GM19238 (cell line): ENCODE data around the gene CD164.

Experiments
- DNase-seq: peaks from one replicate; pipeline ENCODE4 v3.0.0; 2011; ENCODE audit warnings: low spot score; ENCODE audit not compliant: insufficient read length

CD164 gene

GRCh38 chr6:109381747-109382575 lies at the start of gene CD164:
TSS of gene CD164 (minus strand) at chr6:109382467. CDS start at chr6:109382378, 89 bp downstream.
- peak; percentile 88 for DNase-seq

- no peak for DNase-seq
These were observed 47.2 kb upstream of the CD164 start for GRCh38 chr6:109429496-109429895.

DNA sequence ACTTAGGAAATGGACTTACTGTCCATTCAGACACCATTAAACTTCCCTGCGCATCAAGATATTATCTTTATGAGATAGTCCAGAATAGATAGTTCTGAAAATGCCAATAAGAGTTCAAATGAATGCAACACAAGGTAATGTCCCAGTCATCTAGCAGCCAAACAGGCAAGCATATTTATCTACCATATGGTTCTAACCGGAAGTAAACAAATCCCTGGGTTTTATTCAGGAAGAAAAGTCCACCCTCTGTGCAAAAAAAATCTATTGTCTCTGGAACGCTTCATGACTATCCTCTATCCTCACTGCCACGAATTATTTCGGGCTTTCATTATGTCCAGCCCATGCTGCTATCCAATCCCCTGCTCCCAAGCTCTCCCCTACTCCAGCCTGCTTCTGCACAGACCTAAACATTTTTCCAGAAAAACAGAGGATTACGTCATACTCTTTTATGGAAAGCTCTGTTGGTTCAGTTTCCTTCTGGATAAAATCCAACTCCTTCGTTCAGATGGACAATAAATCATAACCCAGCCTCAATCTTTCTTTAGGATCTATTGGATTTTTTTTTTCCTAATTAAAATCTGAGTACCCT lies 46.7 kb upstream of the CD164 start:
- DNase-seq: no peak

GRCh38 chr6:109424946-109425345 lies 42.7 kb upstream of the CD164 start:
- no peak for DNase-seq

- DNase-seq: no peak
These were observed 38.9 kb upstream of the CD164 start for GRCh38 chr6:109421184-109421583.

DNA sequence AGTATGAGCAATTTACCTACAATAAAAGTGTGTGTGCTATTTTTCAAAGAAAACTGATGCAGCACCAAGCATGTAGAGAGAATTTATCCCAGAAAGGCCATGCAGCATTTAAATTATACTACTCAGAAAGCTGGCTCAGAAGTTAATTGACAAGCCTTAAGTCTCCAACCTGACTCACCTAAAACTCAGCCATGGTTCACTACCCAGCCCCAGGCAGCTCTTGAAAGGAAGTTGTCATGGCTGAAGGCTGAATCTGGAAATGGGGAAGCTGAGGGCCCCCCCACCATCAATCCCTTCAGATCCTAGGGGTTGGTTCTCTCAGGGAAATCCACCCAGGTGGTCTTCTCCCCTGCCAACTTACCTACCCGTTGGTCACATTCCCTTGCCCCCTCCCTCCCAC lies 38.5 kb upstream of the CD164 start:
- no peak for DNase-seq

DNA sequence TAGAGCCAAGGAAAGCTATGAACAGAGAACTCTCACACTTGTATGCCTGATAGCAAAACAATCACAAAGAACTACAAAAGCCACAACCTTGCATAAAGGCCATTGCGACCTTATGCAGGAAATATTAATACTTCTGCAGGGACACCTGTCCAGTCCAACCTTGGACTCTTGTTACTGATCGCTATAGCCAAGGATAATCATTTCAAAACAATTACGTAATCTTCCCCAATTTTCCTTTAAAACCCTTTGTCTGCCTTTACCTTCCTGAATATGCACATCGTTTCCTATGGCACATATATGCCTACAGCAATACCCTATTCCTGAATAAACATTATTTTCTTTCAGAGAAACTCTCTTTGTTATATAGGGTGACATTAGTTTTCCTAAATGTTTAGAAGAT lies 35.4 kb upstream of the CD164 start:
- no peak for DNase-seq

DNA sequence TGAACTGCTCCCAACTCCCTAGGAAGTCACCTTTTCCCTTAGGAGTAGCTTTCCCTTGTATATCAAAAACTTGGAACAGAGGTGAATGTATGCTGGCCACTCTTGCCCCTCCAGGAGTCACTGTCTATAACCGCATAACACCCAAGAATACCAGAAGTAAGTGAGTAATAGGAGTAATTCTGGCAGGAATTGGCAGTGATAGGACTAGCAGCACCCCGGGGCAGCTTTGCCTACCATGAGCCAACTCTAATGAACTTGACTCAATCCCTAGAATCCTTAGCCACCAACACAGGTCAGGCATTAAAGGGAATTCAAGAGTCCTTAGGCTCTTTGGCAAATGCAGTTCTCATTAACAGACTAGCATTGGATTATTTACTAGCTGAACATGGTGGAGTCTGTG lies 28.8 kb upstream of the CD164 start:
- DNase-seq: no peak

- DNase-seq: no peak
These were observed 23.9 kb upstream of the CD164 start for GRCh38 chr6:109406196-109406595.

DNA sequence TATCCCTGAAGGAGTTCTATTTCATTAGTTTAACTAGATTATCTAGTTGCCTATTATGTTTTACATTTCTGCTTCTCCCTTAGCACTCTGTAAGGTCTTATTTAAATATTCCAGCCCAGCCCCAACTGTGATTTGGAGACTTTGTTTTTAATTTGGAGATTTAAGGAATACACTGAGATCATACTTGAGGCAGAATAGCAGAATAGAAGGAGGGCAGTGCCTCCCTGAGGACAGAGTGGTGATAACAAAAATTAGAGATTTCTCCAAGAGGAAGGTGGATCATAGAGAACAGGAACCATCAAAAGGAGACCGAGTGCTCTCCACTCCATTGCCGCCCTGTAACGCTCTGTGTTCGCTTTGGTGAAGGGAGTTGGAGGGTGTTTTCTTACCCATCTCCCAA lies 14.8 kb upstream of the CD164 start:
- DNase-seq: no peak

- DNase-seq: no peak
These were observed 13.9 kb upstream of the CD164 start for GRCh38 chr6:109396046-109396718.

GRCh38 chr6:109393886-109394281 lies 11.6 kb upstream of the CD164 start:
- no peak for DNase-seq

DNA sequence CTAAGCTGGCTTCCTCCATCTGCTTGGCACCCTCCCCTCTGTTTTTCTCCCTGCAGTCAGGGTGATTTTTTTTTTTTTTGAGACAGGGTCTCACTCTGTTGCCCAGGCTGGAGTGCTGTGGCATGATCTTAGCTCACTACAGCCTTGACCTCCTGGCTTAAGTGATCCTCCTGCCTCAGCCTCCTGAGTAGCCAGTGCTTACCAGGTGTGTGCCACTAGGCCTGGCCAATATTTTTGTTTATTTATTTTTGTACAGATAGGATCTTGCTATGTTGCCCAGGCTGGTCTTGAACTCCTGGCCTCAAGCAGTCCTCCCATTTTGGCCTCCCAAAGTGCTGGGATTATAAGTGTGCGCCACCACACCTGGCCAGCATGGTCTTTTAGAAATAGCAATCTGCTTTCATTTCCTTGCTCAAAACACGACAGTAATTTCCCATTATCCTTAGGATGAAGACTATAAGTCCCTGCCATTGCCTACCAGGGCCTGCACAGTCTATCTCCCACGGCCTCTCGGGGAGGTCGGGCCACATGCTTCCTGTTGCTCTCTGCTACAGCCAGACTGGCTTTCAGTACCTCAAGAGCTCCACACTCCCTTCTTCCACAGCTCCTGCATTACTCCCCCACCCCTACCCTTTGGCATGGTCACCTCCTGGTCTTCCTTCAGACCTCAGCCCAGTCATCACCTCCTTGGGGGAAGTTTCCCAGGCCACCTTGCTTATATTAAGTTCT lies 11.1 kb upstream of the CD164 start:
- DNase-seq: no peak

- DNase-seq: no peak
These were observed 7.5 kb upstream of the CD164 start for GRCh38 chr6:109389650-109390274.

GRCh38 chr6:109388265-109388664 lies 6.0 kb upstream of the CD164 start:
- no peak for DNase-seq

GRCh38 chr6:109383438-109383940 lies 1.2 kb upstream of the CD164 start:
- no peak for DNase-seq

DNA sequence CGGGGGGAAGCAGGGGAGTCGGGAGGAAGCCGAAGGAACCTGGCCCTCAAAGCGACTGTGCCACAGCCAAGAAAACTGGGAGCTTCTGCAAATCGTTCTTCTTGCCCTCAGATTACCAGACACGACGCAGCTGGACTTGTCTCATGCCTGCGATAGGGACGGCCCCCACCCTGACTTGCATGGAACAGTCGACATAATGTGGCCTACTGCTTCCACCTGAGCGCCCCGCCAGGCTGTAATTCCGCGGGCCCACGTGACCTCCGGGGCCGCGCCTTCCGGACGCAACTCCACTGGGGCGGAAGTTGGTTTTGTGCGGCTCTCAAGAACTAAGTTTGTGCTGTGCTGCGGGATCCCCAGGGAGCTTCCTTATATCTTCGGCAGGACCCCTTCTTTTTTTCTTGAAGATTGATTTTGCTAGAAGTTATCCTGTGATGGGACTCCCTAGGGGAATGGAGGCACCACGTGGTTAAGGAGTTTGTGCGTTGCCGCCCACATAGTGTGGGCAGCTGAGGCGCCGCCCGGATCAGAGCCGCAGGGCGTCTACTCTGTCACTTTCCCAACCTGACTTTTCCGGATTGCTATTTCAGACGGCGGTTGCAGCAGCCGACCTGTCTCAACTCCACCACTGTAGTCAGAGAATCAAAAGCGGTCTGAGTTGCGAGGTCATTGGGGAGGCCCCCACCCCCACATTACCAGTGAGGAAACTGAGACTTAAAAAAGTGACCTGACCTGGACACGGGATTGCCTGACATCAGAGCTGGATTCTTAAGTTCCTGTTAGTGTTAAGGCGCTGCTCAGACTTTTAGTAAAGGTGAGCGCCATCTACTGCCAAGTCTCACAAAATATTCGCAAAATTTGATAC lies 540 bp upstream of the CD164 start:
- DNase-seq: peak; percentile 87

DNA sequence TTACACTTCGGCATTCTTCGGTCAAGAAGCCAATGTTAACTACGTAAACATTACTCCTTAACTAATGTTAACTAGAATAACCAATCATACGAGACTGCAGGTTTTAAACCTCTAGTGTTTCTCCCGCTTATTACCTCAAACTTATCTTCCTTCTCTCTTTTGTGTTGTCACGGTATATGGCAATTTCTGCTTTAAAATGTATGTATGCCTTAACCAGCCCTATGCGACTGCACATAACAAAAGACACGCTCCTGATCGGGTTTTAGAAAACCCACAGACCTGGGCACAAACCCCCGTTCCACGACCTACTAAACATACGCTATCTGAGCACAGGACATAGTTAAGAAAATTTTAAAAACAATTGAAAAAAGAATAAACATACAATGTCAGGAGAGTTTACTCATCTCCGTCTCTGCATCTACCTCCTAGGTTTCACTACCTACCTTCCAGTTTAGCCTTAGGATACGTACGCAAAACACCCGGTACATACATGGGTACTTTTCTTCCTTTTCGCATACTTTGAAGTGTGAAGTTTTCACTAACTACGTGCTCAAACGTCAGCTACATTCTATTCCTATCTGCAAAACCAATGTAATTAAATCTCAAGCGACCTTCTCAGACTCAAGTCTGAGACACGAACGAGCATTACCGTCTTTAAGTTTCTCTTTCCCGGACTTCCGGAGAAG lies 1.1 kb downstream of the CD164 start:
- DNase-seq: no peak

DNA sequence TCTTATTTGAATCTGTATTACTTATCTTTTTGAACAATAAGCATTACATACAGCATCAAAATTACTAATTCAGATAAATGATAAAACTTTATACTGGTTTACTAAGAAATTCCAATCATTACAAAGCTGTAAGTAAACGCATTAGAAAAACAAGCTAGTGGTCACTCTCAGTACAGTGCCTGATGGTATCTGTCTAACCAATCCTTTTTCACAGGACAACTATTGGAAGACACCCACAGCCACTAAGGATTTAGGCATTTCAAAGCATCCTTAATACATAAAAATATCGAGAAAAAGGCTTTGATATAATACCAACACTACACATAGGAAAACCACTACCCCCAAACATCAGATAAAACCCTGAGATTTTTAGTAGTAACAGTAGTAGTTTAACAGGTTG lies 2.6 kb downstream of the CD164 start:
- DNase-seq: no peak

GRCh38 chr6:109377717-109378116 lies 4.5 kb downstream of the CD164 start:
- DNase-seq: no peak
